ENCODE measurements around the gene WNT3.

DNA sequence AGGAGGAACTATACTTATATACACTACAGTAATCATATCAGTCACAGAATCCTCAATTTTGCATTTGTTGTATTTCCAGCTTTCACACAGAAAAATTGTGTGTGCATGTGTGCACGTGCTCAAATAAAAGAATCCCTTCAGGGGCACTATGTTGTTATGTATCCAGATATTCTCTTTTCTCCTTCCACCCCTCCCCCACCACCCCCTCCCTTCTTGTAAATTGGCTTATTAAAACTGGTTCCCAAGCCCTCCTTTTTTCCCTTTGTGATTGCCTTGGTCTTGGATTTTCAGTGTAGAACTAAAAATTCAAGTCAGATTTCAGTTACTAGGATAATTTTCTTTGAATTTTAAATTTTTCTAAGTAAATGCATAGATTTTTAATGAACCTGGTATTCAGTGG, 86.3 kb downstream of the WNT3 start:
- no peak for TF ChIP-seq CTCF (IDR thresholded peaks at IDR 0.05; ENCODE audit: low read length)
- no peak for TF ChIP-seq EZH2 (IDR thresholded peaks at IDR 0.05; ENCODE audit: borderline replicate concordance, low read length)

Data from OCI-LY1 (cell line).